ENCODE measurements around the gene VPS26B.
A peak's percentile ranks its signal among the peaks of the same experiment; 100 is the strongest.
"Not testable (repeated sequence)": the region's sequence is repeated elsewhere in the genome, so short reads cannot be mapped to it uniquely, and the experiment has no call there.

The VPS26B gene

GRCh38 chr11:134233729-134234179, 9.3 kb downstream of the VPS26B start:
- no peak for DNase-seq

- DNase-seq: no peak
Measured at GRCh38 chr11:134235399-134235798, 10.9 kb downstream of the VPS26B start.

GRCh38 chr11:134236834-134237556, 12.5 kb downstream of the VPS26B start:
- DNase-seq: no peak

GRCh38 chr11:134237557-134237922, 13.1 kb downstream of the VPS26B start:
- no peak for DNase-seq

- no peak for DNase-seq
Measured at GRCh38 chr11:134238956-134239355, 14.5 kb downstream of the VPS26B start.

GRCh38 chr11:134240592-134240991, 16.1 kb downstream of the VPS26B start:
- DNase-seq: no peak

- no peak for DNase-seq
Measured at GRCh38 chr11:134242376-134242775, 17.9 kb downstream of the VPS26B start.

- no peak for DNase-seq
Measured at GRCh38 chr11:134243913-134244312, 19.4 kb downstream of the VPS26B start.

GRCh38 chr11:134244593-134244992, 20.1 kb downstream of the VPS26B start:
- no peak for DNase-seq

- no peak for DNase-seq
Measured at GRCh38 chr11:134245434-134245833, 21.0 kb downstream of the VPS26B start.

GRCh38 chr11:134246100-134246499, 21.6 kb downstream of the VPS26B start:
- no peak for DNase-seq

- no peak for DNase-seq
Measured at GRCh38 chr11:134246678-134247077, 22.2 kb downstream of the VPS26B start.

- DNase-seq: no peak
Measured at GRCh38 chr11:134248910-134249480, 24.5 kb downstream of the VPS26B start.

- no peak for DNase-seq
Measured at GRCh38 chr11:134250246-134250645, 25.8 kb downstream of the VPS26B start.

GRCh38 chr11:134250675-134251074, 26.2 kb downstream of the VPS26B start:
- DNase-seq: no peak

GRCh38 chr11:134252346-134253187, 28.1 kb downstream of the VPS26B start:
- no peak for DNase-seq

- peak; percentile 97 to 98 for DNase-seq
Measured at GRCh38 chr11:134253188-134253993, 28.9 kb downstream of the VPS26B start, which contains the start of the genes ACAD8 and THYN1. Gene ACAD8, plus strand, starts transcription at chr11:134253568. Its CDS starts 33 bp downstream, at chr11:134253601. Gene THYN1, minus strand, starts transcription at chr11:134253352. Its CDS starts 470 bp downstream, at chr11:134252882.

- DNase-seq: no peak
Measured at GRCh38 chr11:134254433-134255183, 30.1 kb downstream of the VPS26B start.

GRCh38 chr11:134255184-134255561, 30.7 kb downstream of the VPS26B start:
- DNase-seq: not testable (repeated sequence)

- DNase-seq: no peak
Measured at GRCh38 chr11:134257101-134257500, 32.6 kb downstream of the VPS26B start.

- no peak for DNase-seq
Measured at GRCh38 chr11:134258577-134258976, 34.1 kb downstream of the VPS26B start.

- no peak for DNase-seq
Measured at GRCh38 chr11:134260503-134260902, 36.0 kb downstream of the VPS26B start.
